Muscle of leg (tissue), 11 donors: ENCODE results near the gene NAALADL2. TPM values are rescaled to one million over a fixed set of nuclear protein-coding genes. Genes with fewer than 3 reads are reported as not detected.

ENCODE experiments used
- DNase-seq: peaks from one replicate; pipeline ENCODE4 v3.0.0; 2013
- H3K27ac ChIP-seq: one replicate; pipeline ENCODE4 v1.5.1; 2013; ENCODE audit warnings: mild to moderate bottlenecking, low read length, control low read depth
- H3K27me3 ChIP-seq: one replicate; pipeline ENCODE4 v1.6.1; 2013; ENCODE audit warnings: low read length; ENCODE audit not compliant: control insufficient read depth, insufficient read depth
- H3K36me3 ChIP-seq: one replicate; pipeline ENCODE4 v1.6.1; 2013; ENCODE audit warnings: low read length; ENCODE audit not compliant: control insufficient read depth, insufficient read depth
- H3K4me1 ChIP-seq: one replicate; pipeline ENCODE4 v1.6.1; 2013; ENCODE audit warnings: low read length; ENCODE audit not compliant: control insufficient read depth, insufficient read depth
- H3K4me3 ChIP-seq: one replicate; pipeline ENCODE4 v1.5.1; 2013; ENCODE audit warnings: low read length, control low read depth
- H3K9me3 ChIP-seq: replicated peaks from 2 replicates; pipeline ENCODE4 v1.6.1; 2013; ENCODE audit warnings: low read depth, low read length; ENCODE audit not compliant: control insufficient read depth
- WGBS: methylation state at CpG from one replicate; pipeline ENCODE4 v1.1.5; 2013; ENCODE audit warnings: missing lambda C conversion rate; ENCODE audit not compliant: insufficient coverage; 5-methylcytosine and 5-hydroxymethylcytosine counted together
- polyA plus RNA-seq, 8 donors: library from polyadenylated mRNA; unstranded; fragments of 120-200 nt; gene quantifications; one replicate each; pipeline versions ENCODE4 v1.2.1 to v1.2.3, GENCODE V29; 2013; ENCODE audit warnings: inconsistent platforms in 1 of 8, low replicate concordance in 1 of 8; ENCODE audit not compliant: insufficient read length in 8 of 8, insufficient read depth in 1 of 8
- total RNA-seq: library from RNA; stranded (reverse); fragments of 120-200 nt; gene quantifications from one replicate; pipeline ENCODE4 v1.2.4, GENCODE V29; 2013

The NAALADL2 gene
- total and polyA plus RNA-seq, 9 donors = 4.8 to 17.4 (median 8.0) TPM

- no peak overlapping the region for H3K4me3 ChIP-seq
- no CpG with 5 or more reads among the region's 3 CpGs for WGBS
- peaks cover 4% of the 10 kb centered on the region for H3K9me3 ChIP-seq
- H3K4me1 ChIP-seq = no peaks in the 10 kb centered on the region
- no peak overlapping the region for H3K27ac ChIP-seq
- H3K36me3 ChIP-seq = no peaks in the 10 kb centered on the region
- DNase-seq = no peak
- no peaks in the 10 kb centered on the region for H3K27me3 ChIP-seq
Measured at GRCh38 chr3:175590745-175591144, 731.6 kb downstream of the NAALADL2 start.

DNA sequence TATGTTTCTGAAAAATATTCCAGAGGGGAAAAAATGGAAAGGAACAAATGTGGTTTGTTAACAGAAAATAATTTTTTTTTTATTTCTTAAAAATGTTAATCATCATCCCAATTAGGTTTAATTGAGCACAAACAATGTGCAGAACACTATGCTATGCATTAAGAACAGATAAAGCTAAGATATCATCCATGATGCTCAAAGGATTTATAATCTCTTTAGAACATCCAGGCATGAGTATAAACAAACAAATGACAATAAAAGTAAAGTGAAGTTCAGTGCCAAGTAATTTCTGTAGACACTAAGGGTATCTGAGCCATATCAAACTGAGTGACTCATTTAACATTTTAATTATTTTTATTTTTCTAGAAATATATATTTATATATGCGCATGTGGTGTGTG lies 732.2 kb downstream of the NAALADL2 start:
- Histone ChIP-seq H3K9me3 (peaks cover 4% of the 10 kb centered on the region), H3K36me3 (no peaks in the 10 kb centered on the region), H3K27me3 (no peaks in the 10 kb centered on the region), H3K4me3 (no peak overlapping the region), H3K27ac (no peak overlapping the region), H3K4me1 (no peaks in the 10 kb centered on the region)
- no CpG with 5 or more reads among the region's 1 CpG for WGBS
- DNase-seq = no peak

- no peaks in the 10 kb centered on the region for H3K27me3 ChIP-seq
- no peaks in the 10 kb centered on the region for H3K4me1 ChIP-seq
- WGBS = no CpG with 5 or more reads among the region's 1 CpG
- H3K27ac ChIP-seq = no peak overlapping the region
- DNase-seq = no peak
- H3K36me3 ChIP-seq = no peaks in the 10 kb centered on the region
- peaks cover 4% of the 10 kb centered on the region for H3K9me3 ChIP-seq
- no peak overlapping the region for H3K4me3 ChIP-seq
Measured at GRCh38 chr3:175593331-175593730, 734.2 kb downstream of the NAALADL2 start.

DNA sequence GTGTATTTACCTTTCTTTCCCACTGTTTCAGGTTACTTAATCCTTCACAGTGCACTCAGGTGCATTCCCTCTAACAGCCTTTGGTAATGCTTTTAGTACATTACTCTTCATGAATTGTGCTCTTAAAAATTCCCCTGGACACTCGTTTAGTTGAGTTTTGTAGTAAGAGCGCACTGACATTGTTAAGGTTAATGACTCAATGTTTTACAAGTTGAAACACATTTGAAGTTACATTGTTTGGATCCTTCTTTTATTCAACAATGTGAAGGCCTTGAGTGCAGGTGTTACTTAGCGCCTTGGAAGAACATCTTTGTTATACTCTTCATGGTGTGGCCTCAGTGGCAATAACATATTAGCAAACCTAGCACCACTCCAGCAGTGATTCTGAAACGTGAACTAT lies 739.6 kb downstream of the NAALADL2 start:
- no peak overlapping the region for H3K4me3 ChIP-seq
- H3K36me3 ChIP-seq = no peaks in the 10 kb centered on the region
- H3K27ac ChIP-seq = no peak overlapping the region
- H3K4me1 ChIP-seq = no peaks in the 10 kb centered on the region
- H3K9me3 ChIP-seq = peaks cover 4% of the 10 kb centered on the region
- no peak for DNase-seq
- WGBS = no CpG with 5 or more reads among the region's 4 CpGs
- H3K27me3 ChIP-seq = no peaks in the 10 kb centered on the region

GRCh38 chr3:175601521-175601920 lies 742.4 kb downstream of the NAALADL2 start:
- no peaks in the 10 kb centered on the region for H3K36me3 ChIP-seq
- no CpG with 5 or more reads among the region's 1 CpG for WGBS
- DNase-seq = no peak

GRCh38 chr3:175605851-175606250 lies 746.7 kb downstream of the NAALADL2 start:
- peak; percentile 14 for DNase-seq
- no CpG with 5 or more reads among the region's 2 CpGs for WGBS
- H3K9me3 ChIP-seq = no peaks in the 10 kb centered on the region

More at GRCh38 chr3:175601521-175601920, 742.4 kb downstream of the NAALADL2 start:
- Histone ChIP-seq H3K4me3 (no peak overlapping the region), H3K27ac (no peak overlapping the region), H3K9me3 (no peaks in the 10 kb centered on the region), H3K4me1 (no peaks in the 10 kb centered on the region), H3K27me3 (no peaks in the 10 kb centered on the region)

DNA sequence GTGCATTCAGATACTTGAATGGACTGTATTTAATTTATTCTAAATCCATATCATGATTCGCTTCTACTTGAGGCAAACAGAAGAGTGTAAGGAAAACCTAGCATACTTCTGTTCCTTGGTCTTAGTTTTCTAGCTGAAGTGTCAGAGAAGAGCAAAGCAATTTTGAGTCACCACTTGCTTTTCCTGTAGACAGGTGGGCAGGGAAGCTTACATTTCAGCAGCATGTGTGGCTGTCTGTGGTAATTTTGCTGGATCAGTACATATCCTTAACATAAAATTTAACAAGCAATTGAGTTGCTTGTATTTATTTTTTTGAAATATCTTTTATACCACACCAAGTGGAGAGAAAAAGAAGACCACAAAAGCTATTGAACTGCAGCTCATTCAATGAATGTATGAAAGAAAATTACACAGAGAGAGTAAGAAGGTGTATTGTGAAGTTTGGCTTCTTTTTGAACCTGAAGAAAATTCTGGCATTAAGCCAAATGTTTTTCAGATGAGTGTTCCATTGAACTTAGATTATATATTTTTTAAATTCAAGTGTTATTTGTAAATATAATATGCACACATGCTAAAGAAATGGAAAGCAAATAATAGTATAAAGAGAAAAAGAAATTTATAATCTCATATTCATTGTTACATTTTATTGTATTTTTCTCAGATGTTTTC lies 747.6 kb downstream of the NAALADL2 start:
- Histone ChIP-seq H3K27me3 (no peaks in the 10 kb centered on the region), H3K4me3 (no peak overlapping the region), H3K4me1 (no peaks in the 10 kb centered on the region), H3K36me3 (no peaks in the 10 kb centered on the region), H3K27ac (no peak overlapping the region), H3K9me3 (no peaks in the 10 kb centered on the region)
- no peak for DNase-seq
- WGBS = no CpG with 5 or more reads among the region's 1 CpG

More at GRCh38 chr3:175605851-175606250, 746.7 kb downstream of the NAALADL2 start:
- Histone ChIP-seq H3K27ac (no peak overlapping the region), H3K36me3 (no peaks in the 10 kb centered on the region), H3K27me3 (no peaks in the 10 kb centered on the region), H3K4me1 (no peaks in the 10 kb centered on the region), H3K4me3 (no peak overlapping the region)

DNA sequence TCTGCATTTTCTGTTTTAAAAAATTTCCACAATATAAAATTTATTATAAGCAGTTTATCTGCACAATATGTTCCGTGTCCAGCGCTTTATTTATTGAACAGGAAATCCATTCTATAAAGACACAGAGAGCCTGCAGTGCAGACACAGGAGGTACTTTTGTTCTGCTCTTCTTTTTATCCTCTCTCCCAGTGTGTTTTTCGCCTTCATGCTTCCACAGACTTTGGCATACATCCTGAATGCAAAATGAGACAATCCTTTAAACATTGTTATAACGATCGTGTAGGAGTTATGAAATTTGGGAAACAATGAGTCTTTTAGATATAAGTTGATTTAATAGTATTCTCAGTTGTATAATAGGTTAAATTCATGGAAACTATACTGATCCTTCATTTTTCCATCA lies 749.2 kb downstream of the NAALADL2 start:
- no peaks in the 10 kb centered on the region for H3K36me3 ChIP-seq
- H3K27ac ChIP-seq = no peak overlapping the region
- no peaks in the 10 kb centered on the region for H3K4me1 ChIP-seq
- DNase-seq = peak; percentile 59
- no peaks in the 10 kb centered on the region for H3K9me3 ChIP-seq
- 50% methylated on average over 2 of the region's 5 CpGs for WGBS
- no peaks in the 10 kb centered on the region for H3K27me3 ChIP-seq
- no peak overlapping the region for H3K4me3 ChIP-seq

GRCh38 chr3:175608911-175609310 lies 749.8 kb downstream of the NAALADL2 start:
- no CpG with 5 or more reads among the region's 2 CpGs for WGBS
- H3K27ac ChIP-seq = no peak overlapping the region
- DNase-seq = peak; percentile 10
- H3K4me1 ChIP-seq = no peaks in the 10 kb centered on the region
- H3K4me3 ChIP-seq = no peak overlapping the region
- H3K36me3 ChIP-seq = no peaks in the 10 kb centered on the region
- H3K27me3 ChIP-seq = no peaks in the 10 kb centered on the region
- no peaks in the 10 kb centered on the region for H3K9me3 ChIP-seq

DNA sequence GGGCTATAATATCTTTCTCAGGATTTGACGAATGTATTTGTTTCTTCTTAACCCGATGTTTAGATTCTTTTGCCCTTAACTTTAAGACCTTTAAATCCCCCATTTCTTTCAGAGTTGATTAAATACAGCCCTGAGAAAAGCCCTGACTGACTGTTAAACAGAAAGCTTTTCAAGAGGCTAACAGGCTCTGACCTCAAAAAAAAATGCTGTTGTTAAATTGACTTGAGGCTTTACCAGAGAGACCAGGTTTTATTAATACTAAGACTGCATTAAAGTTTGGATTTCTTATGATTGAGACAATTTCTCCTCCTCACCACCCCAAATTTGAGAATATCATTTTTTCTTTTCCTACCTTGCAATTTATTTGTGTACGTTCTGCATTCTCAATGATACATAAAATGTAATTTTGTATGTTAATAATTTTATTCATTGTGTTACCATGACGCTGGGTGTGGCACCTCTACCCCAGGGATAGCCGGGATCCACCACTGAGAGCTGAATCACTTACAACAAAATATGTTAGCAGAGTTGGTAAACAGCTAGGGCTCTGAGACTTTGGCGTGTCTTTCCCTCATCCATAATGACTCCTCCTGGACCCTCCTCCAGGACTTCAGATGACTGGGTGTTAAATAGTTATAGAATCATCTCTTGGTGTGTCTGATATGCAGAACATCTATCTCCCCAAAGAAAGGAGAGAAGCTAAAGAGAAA lies 753.5 kb downstream of the NAALADL2 start:
- H3K27ac ChIP-seq = no peak overlapping the region
- no peak overlapping the region for H3K4me3 ChIP-seq
- DNase-seq = no peak
- no CpG with 5 or more reads among the region's 6 CpGs for WGBS
- no peaks in the 10 kb centered on the region for H3K36me3 ChIP-seq
- H3K27me3 ChIP-seq = no peaks in the 10 kb centered on the region
- no peaks in the 10 kb centered on the region for H3K4me1 ChIP-seq
- no peaks in the 10 kb centered on the region for H3K9me3 ChIP-seq
